Stimulated activated CD4-positive, alpha-beta T cell treated with anti-CD3 and anti-CD28 coated beads, Interleukin-15, amount 100 ng/mL, for 48 hours (primary cell): Measurements from ENCODE around the gene CCDC142.
"Not testable (repeated sequence)": the region's sequence is repeated elsewhere in the genome, so short reads cannot be mapped to it uniquely, and the experiment has no call there.

Experiments
- DNase-seq, 2 donors: peaks; one replicate each; pipeline ENCODE4 v3.0.0-alpha.2; 2020; ENCODE audit warnings: low read depth in 2 of 2

CCDC142 gene

GRCh38 chr2:74498500-74499266, 15.9 kb upstream of the CCDC142 start:
- DNase-seq = no peak

- DNase-seq = no peak
Observed at GRCh38 chr2:74497777-74498499, 15.1 kb upstream of the CCDC142 start.

DNA sequence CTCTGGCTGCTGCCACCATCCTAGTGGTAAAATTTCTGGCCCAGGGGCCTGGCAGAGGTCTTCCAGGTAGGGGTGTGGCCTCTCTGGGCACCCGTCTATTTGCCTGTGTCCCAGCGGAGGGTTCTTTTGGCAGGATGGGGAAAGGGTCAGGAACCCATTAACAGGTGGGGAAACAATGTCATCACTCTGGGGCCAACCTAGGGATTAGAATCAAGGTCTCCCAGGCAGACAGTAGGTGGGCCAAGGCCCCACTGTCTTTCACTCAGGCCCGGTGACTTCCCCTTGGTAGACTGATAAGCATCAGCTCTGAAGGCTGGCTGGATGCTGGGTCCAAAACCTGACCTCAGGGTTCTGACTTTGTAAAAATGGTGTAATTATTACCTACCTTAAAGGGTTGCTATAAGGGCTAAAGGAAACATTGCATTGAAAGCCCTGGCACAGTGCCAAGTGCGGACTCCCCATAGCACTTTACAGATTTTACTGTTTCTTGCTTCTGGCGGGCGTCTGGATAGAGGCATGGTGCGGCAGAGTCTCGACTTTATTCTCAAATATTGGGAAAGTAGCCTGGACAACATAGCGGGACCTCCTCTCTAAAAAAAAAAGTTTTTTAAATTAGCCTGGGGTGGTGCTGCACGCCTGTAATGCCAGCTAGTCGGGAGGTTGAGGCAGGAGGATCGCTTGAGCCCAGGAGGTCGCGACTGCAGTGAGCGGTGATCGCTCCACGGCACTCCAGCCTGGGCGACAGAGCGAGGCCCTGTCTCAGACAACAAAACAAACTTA, 14.4 kb upstream of the CCDC142 start:
- DNase-seq = no peak

DNA sequence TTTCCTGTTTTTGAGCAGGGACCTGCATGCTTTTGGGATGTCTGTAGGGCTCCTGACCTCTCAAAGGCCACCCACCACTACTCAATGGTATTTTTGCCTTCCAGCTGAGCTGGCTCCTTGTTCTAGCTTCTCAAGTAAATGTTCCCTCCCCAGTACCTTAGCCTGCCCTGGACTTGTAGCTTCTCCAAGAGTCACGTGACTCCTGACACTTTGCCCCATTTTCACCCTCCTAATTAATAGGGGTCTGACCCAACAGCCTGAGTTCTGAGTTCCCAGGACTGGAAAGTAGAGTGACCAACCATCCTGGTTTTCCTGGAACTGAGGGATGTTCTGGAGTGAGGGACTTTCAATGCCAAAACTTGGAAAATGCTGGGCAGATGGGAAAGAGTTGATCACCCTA, 12.6 kb upstream of the CCDC142 start:
- DNase-seq = no peak

DNA sequence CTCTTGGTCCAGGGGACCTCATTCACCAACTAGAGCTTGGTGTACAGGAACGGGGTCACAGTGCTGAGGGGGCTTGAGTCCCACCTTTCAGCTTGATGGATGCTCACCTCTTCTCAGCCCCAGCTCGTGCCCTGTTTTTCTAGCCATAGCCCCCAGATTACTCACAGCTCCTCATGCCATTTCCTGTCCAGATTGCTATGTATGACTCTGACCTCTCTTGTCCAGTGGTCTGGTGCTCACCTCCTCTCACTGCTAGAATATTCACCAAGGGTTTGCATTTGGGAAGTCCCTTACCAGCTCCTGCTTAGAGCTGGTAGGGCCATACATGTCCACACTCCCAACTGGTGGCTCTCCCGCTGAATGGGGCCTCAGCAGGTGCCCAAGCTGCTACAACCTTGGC, 10.7 kb upstream of the CCDC142 start:
- no peak for DNase-seq

- no peak for DNase-seq
Observed at GRCh38 chr2:74491648-74492544, 9.1 kb upstream of the CCDC142 start.

GRCh38 chr2:74489906-74490305, 7.1 kb upstream of the CCDC142 start:
- DNase-seq = no peak

GRCh38 chr2:74488643-74489481, 6.1 kb upstream of the CCDC142 start:
- no peak for DNase-seq

DNA sequence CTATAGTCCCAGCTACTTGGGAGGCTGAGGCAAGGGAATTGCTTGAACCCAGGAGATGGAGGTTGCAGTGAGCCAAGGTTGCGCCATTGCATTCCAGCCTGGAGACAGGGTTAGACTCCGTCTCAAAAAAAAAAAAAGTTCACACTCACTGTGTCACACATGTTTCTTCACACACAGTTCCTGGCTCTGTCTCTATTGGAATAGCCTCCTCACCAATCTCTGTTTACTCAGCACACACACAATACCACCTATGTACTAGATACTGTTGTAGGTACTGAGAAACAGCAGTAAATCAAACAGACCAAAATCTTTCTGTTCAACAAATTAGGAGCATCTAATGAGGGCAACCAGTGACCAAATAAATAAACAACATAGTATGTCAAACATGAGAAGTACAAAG, 3.3 kb upstream of the CCDC142 start:
- DNase-seq = no peak

GRCh38 chr2:74483675-74484164, 922 bp upstream of the CCDC142 start:
- DNase-seq = not testable (repeated sequence)

DNA sequence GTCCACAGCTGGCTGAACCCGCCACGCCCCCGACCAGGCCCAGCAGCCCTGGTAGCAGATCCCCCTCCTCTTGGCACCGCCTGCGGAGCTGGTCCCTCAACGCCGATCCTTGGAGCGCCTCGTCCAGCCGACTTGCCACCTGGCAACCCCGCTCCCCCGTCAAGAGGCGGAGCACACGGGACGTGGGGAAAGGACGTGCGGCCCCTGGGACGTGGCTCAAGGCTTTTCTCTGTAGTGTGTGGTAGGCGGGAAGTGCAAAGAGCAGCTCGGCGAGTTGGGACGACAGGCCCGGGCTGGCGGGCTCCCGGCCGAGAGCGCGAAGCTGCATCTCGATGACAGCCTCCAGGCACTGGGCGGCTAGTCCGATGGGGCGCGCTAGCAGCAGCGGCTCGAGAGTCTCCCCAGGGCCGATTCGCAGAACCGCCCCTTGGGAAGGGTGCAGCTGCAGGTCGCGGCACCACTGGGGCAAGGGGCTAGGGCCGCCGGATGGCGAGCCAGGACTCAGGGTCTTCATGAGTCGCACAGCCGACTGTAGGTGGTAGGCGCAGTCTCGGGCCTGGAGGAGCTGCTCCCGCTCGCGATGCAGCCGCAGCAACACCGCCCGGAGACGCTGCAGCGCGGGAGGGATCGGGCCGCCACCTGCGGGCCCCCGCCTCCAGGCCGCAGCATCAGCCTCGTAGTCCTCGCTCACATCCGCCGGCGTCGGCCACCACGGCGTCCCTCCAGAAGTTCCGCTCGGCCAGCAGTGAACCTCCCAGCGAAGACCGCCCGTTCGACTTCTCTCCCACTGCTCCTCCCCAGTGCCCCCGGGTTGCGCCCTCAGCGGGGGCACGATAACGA, 617 bp downstream of the CCDC142 start:
- peak in 1 of 2 donors; percentile 44 for DNase-seq

GRCh38 chr2:74481431-74481830, 1.4 kb downstream of the CCDC142 start:
- no peak for DNase-seq

DNA sequence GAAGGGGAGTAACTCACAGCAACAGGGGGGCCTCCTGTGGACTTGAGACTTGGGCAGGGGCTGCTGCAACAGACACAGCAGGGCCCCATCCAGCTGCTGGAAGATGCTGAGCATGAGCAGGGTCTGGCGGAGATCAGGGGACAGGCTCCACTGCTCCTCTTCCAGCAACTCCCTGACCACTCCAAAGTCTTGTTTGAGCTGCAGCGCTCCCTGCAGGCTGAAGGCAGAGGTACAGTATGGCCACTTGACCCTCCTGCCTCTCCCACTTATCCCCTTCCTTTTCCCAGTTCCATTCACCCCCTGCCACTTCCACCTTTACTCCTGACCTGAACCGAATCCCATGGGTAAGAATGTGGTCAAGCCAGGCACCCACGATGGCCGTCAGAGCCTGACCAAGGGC, 7.9 kb downstream of the CCDC142 start:
- DNase-seq = no peak

GRCh38 chr2:74474481-74474880, 8.3 kb downstream of the CCDC142 start:
- DNase-seq = no peak

GRCh38 chr2:74472945-74473258, 9.9 kb downstream of the CCDC142 start:
- DNase-seq = no peak

- peak; percentile 91 for DNase-seq
Observed at GRCh38 chr2:74472086-74472944, 10.5 kb downstream of the CCDC142 start, which contains the start of gene MRPL53. Gene MRPL53 (minus strand): TSS chr2:74472680. CDS start chr2:74472660, 20 bp downstream.

DNA sequence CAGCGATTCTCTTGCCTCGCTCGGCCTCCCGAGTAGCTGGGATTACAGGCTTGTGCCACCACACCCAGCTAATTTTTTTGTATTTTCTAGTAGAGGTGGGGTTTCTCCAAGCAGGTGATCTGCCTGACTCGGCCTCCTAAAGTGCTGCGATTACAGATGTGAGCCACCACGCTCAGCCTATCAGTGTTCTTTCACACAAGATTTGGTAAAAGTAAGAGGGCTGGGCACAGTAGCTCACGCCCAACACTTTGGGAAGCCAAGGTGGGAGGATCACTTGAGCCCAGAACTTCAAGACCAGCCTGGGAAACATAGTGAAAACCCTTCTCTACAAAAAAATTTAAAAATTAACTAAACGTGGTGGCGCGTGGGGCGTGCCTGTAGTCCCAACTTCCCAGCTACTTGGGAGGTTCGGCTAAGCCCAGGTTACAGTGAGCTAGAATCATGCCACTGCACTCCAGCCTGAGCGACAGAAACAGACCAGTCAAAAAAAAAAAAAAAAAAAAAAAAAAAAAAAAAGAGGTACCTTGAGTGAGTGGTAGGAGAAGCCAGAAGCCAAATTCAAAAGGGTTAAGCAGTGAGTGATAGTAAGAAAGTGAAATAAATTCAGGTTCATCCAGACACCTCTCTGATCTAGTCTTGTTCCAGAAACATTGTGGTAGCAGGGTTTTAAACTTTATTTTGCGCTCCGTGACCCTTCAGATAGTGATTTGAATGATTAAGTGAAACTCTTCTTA, 11.3 kb downstream of the CCDC142 start:
- no peak for DNase-seq

DNA sequence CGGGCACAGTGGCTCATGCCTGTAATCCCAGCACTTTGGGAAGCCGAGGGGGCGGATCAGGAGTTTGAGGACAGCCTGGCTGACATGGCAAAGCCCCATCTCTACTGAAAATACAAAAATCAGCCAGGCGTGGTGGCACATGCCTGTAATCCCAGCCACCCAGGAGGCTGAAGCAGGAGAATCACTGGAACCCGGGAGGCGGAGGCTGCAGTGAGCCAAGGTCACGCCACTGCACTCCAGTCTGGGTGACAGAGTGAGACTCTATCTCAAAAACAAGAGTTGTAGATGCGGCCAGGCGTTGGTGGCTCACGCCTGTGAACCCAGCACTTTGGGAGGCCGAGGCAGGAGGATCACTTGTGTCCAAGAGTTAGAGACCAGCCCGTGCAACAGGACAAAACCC, 12.1 kb downstream of the CCDC142 start:
- DNase-seq = not testable (repeated sequence)
